GM12874 (cell line): Measurements from ENCODE around the gene LEPR.

ENCODE experiments used
- TF ChIP-seq, protein P1 (sequence below): IDR thresholded peaks from 2 replicates; pipeline ENCODE4 v1.5.1; 2011; ENCODE audit warnings: low read depth, mild to moderate bottlenecking, control low read depth, low read length, moderate library complexity; ENCODE audit not compliant: insufficient read depth

The LEPR gene

GRCh38 chr1:65399003-65399402 lies 21.5 kb upstream of the LEPR start:
- TF ChIP-seq, protein P1, sequence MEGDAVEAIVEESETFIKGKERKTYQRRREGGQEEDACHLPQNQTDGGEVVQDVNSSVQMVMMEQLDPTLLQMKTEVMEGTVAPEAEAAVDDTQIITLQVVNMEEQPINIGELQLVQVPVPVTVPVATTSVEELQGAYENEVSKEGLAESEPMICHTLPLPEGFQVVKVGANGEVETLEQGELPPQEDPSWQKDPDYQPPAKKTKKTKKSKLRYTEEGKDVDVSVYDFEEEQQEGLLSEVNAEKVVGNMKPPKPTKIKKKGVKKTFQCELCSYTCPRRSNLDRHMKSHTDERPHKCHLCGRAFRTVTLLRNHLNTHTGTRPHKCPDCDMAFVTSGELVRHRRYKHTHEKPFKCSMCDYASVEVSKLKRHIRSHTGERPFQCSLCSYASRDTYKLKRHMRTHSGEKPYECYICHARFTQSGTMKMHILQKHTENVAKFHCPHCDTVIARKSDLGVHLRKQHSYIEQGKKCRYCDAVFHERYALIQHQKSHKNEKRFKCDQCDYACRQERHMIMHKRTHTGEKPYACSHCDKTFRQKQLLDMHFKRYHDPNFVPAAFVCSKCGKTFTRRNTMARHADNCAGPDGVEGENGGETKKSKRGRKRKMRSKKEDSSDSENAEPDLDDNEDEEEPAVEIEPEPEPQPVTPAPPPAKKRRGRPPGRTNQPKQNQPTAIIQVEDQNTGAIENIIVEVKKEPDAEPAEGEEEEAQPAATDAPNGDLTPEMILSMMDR, result no peak

DNA sequence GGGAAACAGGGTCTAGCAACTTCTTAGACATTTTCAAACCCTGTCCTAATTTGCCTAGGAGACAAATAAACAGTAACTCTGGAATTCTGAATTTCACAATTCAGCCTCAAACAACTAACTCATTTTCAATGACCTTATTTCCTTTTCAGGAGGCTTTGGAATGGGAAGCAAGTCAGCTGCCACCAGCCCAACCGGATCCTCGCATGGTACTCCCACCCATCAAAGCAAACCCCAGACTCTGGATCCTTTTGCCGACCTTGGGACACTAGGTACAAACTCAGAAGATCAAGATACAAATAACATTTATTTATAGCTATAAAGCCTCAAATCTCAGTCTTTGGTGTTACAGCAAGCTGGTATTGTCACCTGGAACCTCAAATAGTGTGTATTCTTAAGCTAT lies 18.9 kb upstream of the LEPR start:
- TF ChIP-seq, protein P1, result no peak

DNA sequence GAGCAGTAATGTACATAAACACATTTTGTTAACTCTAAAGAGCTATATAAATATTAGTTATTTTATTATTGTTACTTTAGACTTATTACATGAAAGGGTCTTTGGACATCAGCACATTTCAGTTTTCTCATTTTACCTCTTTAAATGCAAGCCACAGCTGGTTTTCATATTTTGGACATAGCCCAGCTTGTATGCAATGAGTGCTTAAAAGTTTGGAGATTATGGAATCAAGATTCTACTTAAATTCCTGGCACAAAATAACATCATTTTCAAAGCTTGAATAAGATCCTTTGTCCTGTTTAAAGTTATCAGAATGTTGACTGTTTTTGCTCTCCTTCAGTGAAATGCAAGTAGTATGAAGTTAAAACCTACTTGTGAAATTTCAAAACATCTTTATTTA lies 15.5 kb upstream of the LEPR start:
- TF ChIP-seq, protein P1, result no peak

DNA sequence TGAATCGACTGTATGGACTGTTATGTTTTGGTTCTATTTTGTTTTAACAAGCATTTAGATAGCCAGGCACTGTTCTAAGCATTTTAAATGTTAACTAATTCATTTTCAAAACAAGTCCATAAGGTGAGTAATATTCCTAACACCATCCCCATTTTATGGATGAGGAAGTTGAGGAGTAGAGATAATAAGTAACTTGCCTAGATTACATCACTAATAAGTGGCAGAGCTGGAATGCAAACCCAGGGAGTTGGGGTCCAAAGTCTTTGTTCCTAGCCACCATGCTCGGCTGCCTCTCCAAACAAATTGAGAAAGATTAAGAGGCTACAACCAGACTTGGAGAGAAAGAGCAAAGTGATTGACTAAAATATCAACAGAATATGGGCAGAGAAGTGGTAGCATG lies 12.6 kb upstream of the LEPR start:
- TF ChIP-seq, protein P1, result no peak

DNA sequence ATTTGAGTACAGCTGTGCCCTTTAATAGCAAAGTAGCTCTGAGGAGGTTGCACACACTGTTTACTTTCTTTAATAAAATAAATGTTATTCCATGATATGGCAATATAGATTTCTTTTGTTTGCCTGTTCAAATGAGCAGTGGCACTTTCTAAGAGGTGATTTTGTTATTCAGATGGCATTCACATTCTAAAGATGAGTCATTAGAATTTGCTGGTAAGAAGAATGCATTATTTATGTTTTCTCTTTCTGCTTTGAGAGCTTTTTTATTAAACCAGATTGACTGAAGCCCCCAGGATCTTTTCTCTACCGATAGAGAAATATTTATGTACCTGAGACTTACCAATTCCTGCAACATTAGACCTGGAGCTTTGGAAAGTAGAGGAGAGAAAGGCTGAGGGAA lies 11.2 kb upstream of the LEPR start:
- TF ChIP-seq, protein P1, result no peak

DNA sequence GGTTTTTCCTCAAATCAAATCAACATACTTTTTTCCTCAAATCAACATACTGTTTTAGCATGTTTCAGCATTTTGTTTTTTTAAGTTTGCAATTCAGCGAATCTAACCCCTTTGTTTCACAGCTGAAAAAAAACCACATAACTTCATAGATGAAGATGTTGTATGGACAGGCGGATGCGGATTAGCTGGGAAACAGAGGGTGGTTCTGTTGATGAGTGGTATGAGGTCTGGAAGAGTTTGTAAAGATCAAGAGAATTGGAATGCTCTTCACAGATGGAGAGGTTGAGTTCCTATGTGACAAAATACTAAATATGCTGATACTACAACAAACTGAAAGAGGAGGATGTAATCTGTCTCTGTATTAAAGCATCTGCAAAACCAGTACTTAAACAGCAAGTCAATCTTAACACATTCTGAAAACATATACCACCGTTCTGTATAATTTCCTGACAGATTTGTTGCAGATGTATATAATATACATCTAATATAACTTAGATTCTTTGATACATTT lies 10.6 kb upstream of the LEPR start:
- TF ChIP-seq, protein P1, result no peak

GRCh38 chr1:65412256-65412983 lies 8.0 kb upstream of the LEPR start:
- TF ChIP-seq, protein P1, result no peak
